ENCODE data around the gene ZC3H4. TPM values are rescaled to one million over a fixed set of nuclear protein-coding genes. Genes with fewer than 3 reads are reported as not detected.

ZC3H4 gene
- total RNA-seq, 1 experiment from 2014 or later, result 51.9 TPM

DNA sequence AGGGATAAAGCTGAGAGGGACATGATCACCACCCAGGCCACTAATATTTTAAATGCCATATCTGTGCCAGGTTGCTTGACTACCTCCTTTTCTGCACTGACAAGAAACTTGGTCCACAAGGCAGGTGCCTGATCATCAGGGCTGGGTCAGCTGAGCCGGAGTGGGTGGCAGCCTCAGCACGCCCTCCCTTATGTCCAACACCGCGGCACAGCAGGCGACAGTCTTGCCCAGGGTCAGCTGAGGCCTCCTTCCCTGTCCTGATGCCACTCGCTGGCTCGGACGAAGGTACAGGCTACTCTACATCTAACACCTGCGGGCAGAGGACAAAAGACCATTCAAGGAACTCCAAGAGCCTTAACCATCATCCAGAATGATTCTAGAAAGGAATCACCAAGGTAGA is 16.9 kb downstream of the ZC3H4 start:
- Histone ChIP-seq H2AFZ (no peak overlapping the region), H3K79me2 (ENCODE audit: low read depth) (peaks cover 74% of the 10 kb centered on the region), H3K9me3 (ENCODE audit: insufficient read depth, low read depth) (no peaks in the 10 kb centered on the region), H3K9me2 (ENCODE audit: insufficient read depth) (no peaks in the 10 kb centered on the region), H3F3A (ENCODE audit: insufficient read depth, low read depth) (peaks cover 48% of the 10 kb centered on the region), H3K4me3 (0 out of 2 replicates have a peak overlapping the region, but pooled peaks have one; percentile 0), H3K4me2 (peak overlapping the region; percentile 68), H3K36me3 (ENCODE audit: low read depth) (peaks cover 6% of the 10 kb centered on the region; the same call in 1 of the 2 replicates), H3K27me3 (ENCODE audit: insufficient read depth, low read depth) (no peaks in the 10 kb centered on the region), H3K27ac (peak overlapping the region; percentile 77), H3K4me1 (replicated peaks; ENCODE audit: insufficient read depth) (peaks cover 42% of the 10 kb centered on the region), H4K20me1 (ENCODE audit: insufficient read depth) (no peaks in the 10 kb centered on the region; the same call in 1 of the 2 replicates)
- intact Hi-C loops (cut with micrococcal nuclease; ENCODE audit: unreplicated experiment), result loop anchor here (1.0 kb wide), 1 partner anchor 17 kb away; the partner anchor contains the start of gene ZC3H4
- POLR2A ChIA-PET (ENCODE audit: unreplicated experiment), result interaction anchor here (1.3 kb wide), 1 partner anchor 17 kb away, joined by 19 read pairs; the partner anchor contains the start of gene ZC3H4
- BruUV-seq (replicated peaks), result TSS peak; percentile 92
- TF ChIP-seq EZH2 (IDR thresholded peaks at IDR 0.05; ENCODE audit: low read depth), result no peak
- TF ChIP-seq, protein P1, sequence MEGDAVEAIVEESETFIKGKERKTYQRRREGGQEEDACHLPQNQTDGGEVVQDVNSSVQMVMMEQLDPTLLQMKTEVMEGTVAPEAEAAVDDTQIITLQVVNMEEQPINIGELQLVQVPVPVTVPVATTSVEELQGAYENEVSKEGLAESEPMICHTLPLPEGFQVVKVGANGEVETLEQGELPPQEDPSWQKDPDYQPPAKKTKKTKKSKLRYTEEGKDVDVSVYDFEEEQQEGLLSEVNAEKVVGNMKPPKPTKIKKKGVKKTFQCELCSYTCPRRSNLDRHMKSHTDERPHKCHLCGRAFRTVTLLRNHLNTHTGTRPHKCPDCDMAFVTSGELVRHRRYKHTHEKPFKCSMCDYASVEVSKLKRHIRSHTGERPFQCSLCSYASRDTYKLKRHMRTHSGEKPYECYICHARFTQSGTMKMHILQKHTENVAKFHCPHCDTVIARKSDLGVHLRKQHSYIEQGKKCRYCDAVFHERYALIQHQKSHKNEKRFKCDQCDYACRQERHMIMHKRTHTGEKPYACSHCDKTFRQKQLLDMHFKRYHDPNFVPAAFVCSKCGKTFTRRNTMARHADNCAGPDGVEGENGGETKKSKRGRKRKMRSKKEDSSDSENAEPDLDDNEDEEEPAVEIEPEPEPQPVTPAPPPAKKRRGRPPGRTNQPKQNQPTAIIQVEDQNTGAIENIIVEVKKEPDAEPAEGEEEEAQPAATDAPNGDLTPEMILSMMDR (conservative IDR thresholded peaks at IDR 0.05), result no peak
- CTCF ChIA-PET, result no interaction called here
- no peak for DNase-seq

DNA sequence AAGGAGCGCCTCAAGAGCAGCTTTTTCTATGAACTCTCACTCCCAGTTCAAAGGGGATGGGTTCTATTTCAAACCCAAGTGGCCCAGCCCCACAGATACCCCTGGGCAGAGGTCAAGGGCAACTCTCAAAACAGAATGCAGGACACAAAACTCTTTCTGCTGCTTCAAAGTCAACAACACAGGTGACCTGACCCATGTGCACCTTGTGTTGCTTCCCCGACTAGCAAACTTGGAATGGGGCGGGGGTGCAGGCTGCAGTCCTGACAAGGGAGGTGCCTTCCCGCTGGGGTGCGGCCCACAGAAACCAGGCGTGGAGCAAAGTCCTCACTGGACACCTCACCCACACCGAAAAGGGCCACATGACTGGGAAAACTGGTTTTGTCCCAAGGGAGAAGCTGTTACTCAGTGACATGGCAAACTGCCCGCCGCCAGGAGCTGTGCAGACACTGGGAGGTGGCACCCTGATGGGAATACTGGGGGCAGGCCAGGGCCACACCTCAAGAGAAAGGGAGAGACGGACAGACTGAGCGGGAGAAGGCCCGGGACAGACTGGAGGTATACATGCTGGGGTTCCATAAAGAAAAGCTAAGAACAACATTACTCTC is 17.4 kb downstream of the ZC3H4 start:
- CTCF ChIA-PET, result no interaction called here
- Histone ChIP-seq H3K4me3 (peak overlapping the region; percentile 11; the same call in 1 of the 2 replicates), H2AFZ (no peak overlapping the region), H3K36me3 (ENCODE audit: low read depth) (peaks cover 6% of the 10 kb centered on the region; the same call in 1 of the 2 replicates), H3K9me2 (ENCODE audit: insufficient read depth) (no peaks in the 10 kb centered on the region), H3K27ac (peak overlapping the region; percentile 77), H3F3A (ENCODE audit: insufficient read depth, low read depth) (peaks cover 48% of the 10 kb centered on the region), H3K27me3 (ENCODE audit: insufficient read depth, low read depth) (no peaks in the 10 kb centered on the region), H4K20me1 (ENCODE audit: insufficient read depth) (no peaks in the 10 kb centered on the region; the same call in 1 of the 2 replicates), H3K4me2 (peak overlapping the region; percentile 68), H3K79me2 (ENCODE audit: low read depth) (peaks cover 69% of the 10 kb centered on the region), H3K4me1 (replicated peaks; ENCODE audit: insufficient read depth) (peaks cover 42% of the 10 kb centered on the region), H3K9me3 (ENCODE audit: insufficient read depth, low read depth) (no peaks in the 10 kb centered on the region)
- no TSS peak for BruUV-seq (replicated peaks)
- POLR2A ChIA-PET (ENCODE audit: unreplicated experiment), result interaction anchor here (1.3 kb wide), 1 partner anchor 17 kb away, joined by 19 read pairs; the partner anchor contains the start of gene ZC3H4
- DNase-seq, result peak; percentile 98
- TF ChIP-seq, protein P1 (conservative IDR thresholded peaks at IDR 0.05), result no peak
- TF ChIP-seq EZH2 (IDR thresholded peaks at IDR 0.05; ENCODE audit: low read depth), result no peak
- intact Hi-C loops (cut with micrococcal nuclease; ENCODE audit: unreplicated experiment), result loop anchor here (1.0 kb wide), 1 partner anchor 17 kb away; the partner anchor contains the start of gene ZC3H4

DNA sequence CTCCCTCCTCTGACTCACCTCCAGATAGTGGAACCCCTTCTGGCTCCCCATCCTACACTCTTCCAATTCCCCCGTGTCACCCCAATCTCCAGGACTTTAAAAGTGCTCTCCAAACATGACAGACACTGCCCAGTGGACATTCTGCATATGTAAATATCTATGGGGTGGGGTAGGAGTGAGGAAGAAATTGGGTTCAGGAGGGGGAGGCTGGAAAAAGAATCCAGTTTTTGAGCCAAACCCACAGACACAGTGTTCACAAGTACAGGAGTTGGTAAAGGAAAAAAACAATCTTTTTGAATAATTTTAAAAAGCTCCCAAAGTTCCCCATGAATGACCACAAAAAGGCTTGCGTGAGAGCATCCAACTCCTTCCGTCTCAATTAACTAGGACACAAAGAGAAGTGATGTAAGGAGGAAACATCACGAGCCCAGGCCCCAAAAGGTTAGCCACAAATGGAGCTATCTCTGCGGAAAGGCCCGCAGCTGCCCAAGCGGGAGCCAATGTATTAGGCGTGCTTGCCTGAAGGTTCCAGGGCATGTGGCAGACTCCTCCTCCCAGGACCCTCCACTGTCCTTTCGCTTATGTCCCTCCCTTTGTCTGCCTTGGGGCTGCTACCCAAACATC is 18.0 kb downstream of the ZC3H4 start:
- Histone ChIP-seq H3F3A (ENCODE audit: insufficient read depth, low read depth) (peaks cover 48% of the 10 kb centered on the region), H3K27ac (peak overlapping the region; percentile 77), H3K79me2 (ENCODE audit: low read depth) (peaks cover 63% of the 10 kb centered on the region), H3K4me1 (replicated peaks; ENCODE audit: insufficient read depth) (peaks cover 42% of the 10 kb centered on the region), H3K4me3 (peak overlapping the region; percentile 11; the same call in 1 of the 2 replicates), H4K20me1 (ENCODE audit: insufficient read depth) (no peaks in the 10 kb centered on the region; the same call in 1 of the 2 replicates), H3K27me3 (ENCODE audit: insufficient read depth, low read depth) (no peaks in the 10 kb centered on the region), H3K4me2 (peak overlapping the region; percentile 68), H2AFZ (no peak overlapping the region), H3K36me3 (ENCODE audit: low read depth) (peaks cover 11% of the 10 kb centered on the region), H3K9me2 (ENCODE audit: insufficient read depth) (no peaks in the 10 kb centered on the region), H3K9me3 (ENCODE audit: insufficient read depth, low read depth) (no peaks in the 10 kb centered on the region)
- BruUV-seq (replicated peaks), result TSS peak; percentile 74
- intact Hi-C loops (cut with micrococcal nuclease; ENCODE audit: unreplicated experiment), result loop anchor here (1.0 kb wide), 1 partner anchor 18 kb away; the partner anchor contains the start of gene ZC3H4
- TF ChIP-seq EZH2 (IDR thresholded peaks at IDR 0.05; ENCODE audit: low read depth), result no peak
- TF ChIP-seq, protein P1 (conservative IDR thresholded peaks at IDR 0.05), result no peak
- no peak for DNase-seq
- ChIA-PET POLR2A (ENCODE audit: unreplicated experiment) (interaction anchor here (0.6 to 1.3 kb wide), 2 partner anchors 17 to 18 kb away, joined by 4 to 19 read pairs; partner anchors contain the start of gene ZC3H4), CTCF (interaction anchor here (0.5 kb wide), 1 partner anchor 221 kb away, joined by 3 read pairs; no protein-coding TSS in a partner anchor)

Data from PC-9 (cell line).